Sigmoid colon (tissue), 4 donors: ENCODE data around the gene SLC50A1.
"Not testable (repeated sequence)": the region's sequence is repeated elsewhere in the genome, so short reads cannot be mapped to it uniquely, and the experiment has no call there.

ENCODE experiments used
- CTCF ChIP-seq, 4 experiments: fragments of 450-650 bp in 3 of 4; fragments of 200-600 bp in 1 of 4; IDR thresholded peaks; one replicate each; pipeline ENCODE4 v1.5.1; 2016 to 2019; ENCODE audit warnings: antibody characterized with exemption in 4 of 4, mild to moderate bottlenecking in 3 of 4, moderate library complexity in 2 of 4
- POLR2A ChIP-seq, 2 donors: fragments of 450-650 bp; IDR thresholded peaks; one replicate each; pipeline ENCODE4 v1.6.1; 2016; ENCODE audit warnings: antibody characterized with exemption in 2 of 2, mild to moderate bottlenecking in 2 of 2, moderate library complexity in 2 of 2
- POLR2AphosphoS5 ChIP-seq, 4 donors: sonication (generic); formaldehyde crosslinking; IDR thresholded peaks; one replicate each; pipeline ENCODE4 v1.6.1; 2017; ENCODE audit warnings: antibody characterized with exemption in 4 of 4

- not testable (repeated sequence) for TF ChIP-seq POLR2A, CTCF, POLR2AphosphoS5 (IDR thresholded peaks at IDR 0.05)
Observed at GRCh38 chr1:155118090-155118489, 17.6 kb upstream of the SLC50A1 start.
